NCI-H2227 treated with DMSO at 0.1 percent for 48 hours (cell line): ENCODE measurements around the gene LRRC3B.
"Not testable (repeated sequence)": the region's sequence is repeated elsewhere in the genome, so short reads cannot be mapped to it uniquely, and the experiment has no call there.

Experiments
- DNase-seq: peaks from one replicate; lab custom pipeline; 2025; lab: John Stamatoyannopoulos, UW

Gene LRRC3B, protein sequence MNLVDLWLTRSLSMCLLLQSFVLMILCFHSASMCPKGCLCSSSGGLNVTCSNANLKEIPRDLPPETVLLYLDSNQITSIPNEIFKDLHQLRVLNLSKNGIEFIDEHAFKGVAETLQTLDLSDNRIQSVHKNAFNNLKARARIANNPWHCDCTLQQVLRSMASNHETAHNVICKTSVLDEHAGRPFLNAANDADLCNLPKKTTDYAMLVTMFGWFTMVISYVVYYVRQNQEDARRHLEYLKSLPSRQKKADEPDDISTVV

DNA sequence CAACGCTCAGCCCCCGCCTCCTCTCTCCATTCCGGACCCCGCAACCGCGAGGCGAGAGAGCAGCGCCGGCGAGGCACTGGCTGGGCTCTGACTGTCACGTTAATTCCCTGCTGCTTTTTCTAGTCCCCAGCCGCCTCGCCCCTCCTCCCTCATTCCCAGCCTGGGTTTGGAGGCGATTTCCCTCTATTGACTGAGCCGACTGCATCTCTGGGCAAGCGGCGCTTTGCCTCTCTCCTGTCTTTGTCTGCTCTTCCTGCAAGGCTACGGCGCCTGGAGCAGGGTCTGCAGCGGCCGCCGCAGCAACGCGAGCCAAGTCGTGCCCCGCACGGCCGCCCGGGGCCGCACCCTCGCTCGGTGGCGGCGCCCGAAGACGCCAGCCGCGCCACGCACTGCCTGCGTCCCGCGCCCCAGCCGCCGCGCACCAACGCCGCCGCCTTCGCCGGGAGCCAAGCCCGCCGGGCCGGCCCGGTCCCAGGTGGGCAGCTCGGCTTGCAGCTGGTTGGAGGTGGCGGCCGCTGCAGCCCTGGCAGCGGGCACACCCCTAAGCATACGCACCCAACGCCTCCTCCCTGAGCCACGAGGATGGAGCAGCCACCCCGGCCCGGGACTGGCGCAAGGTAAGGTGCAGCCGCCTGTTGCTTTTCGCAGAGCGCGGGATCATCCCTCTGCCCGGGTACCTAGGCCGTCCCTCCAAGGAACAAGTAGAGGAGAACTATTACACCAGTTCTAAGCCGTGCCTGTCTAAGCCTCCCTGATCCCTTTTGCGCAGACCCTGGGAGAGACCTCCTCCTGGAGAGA, at the start of gene LRRC3B:
LRRC3B (plus strand) TSS at position 152 of the 798 bp plus-strand sequence. CDS start 86,901 bp downstream, outside the sequence.
- no peak for DNase-seq

DNA sequence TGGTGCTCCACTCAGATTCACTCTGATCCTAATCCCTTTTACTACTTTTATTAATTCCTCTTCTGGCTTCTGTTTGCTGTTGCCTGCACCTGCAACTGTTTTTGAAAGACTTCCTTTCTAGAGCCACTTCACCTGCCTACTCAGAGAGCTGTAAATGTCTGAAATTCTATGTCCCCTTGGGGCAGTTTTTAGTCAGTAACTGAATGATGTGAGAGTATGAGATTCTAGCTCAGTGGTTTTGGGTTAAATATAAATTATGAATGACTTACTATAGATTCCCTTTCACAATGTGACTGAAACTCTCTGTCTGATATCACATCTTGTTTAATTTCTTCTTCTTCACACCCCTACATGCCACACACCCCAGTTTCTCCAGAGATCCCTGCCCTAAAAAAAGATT, 47.8 kb upstream of the LRRC3B start:
- no peak for DNase-seq

DNA sequence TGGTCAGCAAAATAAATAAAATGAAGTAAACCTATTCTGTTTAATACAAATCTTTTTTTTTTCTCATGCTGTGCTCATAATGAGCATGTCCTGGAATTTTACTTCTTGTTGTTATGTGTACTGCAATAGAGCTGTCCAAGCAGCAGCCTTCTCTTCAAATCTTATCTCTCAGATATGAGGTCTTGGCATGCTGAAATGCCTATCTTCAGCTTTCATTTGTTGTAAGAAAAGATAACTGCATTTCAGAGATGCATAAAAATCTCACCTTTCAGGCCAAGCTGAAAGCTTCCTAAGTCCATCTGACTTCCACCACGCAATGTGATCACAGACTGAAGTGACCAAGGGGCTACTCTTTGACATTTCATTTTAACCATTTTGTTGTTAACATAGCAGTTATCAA, 43.5 kb upstream of the LRRC3B start:
- no peak for DNase-seq

DNA sequence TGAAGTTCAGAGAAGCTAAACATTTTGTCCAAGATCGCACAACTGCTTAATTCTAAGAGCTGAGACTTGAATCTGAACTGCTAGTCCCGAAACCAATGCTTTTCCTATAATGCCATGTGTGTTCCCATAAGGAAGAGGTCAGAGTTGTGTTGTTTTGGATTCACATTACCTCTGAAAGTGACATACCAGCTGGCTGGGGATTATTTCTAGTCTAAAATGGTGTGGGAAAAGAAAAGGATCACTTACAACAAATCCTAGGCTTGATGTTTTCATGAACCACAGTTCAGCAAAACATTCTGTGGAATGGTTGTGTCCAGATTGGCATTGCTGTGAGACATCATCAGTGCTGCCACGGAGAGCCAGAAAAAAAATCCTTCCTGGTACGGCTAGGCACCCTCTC, 35.0 kb upstream of the LRRC3B start:
- DNase-seq = no peak

DNA sequence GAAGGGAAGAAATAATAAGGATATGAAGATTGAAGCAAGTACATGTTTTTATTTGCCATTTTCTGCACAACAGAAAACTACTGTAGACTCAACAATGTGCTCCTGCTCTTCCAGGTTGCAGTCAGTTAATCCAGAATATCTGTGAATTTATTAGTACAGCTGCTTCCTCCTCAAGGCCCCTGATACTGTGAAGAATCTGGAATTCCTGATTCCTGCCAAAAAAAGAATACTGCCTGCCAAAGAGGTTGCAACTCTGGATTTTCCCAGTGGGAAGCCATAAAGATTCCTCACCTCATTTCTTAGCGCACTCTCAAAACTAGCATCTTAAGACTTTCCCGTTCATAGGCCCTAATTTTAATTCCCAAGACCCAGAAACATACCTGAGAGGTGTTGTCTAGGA, 33.6 kb upstream of the LRRC3B start:
- DNase-seq = no peak

DNA sequence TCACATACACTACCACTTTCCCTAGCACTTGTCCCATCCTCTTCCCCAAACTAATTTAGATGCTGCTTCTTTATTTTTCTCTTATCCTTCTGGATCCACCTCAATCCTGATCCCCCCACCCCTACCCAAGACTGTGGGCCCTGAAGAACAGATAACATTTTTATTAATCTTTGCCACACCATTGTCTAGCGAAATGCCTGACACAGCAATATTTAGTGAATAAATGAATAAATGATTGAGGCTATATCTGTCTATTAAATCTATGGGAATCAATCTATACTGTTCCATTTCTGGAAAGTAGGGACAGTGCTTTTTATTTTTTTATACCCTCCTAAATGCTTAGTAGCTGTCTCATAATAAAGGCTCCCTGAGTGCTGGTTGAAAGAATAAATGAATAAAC, 32.9 kb upstream of the LRRC3B start:
- DNase-seq = no peak

DNA sequence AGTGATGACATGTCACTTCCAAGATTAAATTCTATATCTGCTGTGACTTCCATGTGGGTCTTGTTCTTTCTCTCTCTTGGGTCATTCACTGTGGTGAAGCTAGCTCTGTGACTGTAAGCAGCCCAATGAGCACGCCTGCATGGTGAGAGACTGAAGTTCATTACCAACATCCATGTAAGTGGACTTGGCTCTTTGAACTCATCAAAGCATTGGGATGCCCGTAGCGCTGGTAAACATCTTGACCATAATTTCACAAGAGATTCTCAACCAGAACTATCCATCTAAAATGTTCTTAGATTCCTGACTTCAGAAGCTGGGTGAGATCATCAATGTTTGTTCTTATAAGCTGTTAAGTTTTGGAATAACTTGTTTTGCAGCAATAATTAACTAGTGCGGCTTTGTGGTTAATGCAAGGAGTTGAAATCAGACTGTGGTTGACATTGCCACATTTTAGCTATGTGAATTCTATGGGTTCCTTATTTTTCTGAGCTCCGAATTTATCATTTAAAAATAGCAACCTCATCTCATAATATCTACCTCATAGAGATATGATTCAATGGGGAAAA, 31.6 kb upstream of the LRRC3B start:
- no peak for DNase-seq

DNA sequence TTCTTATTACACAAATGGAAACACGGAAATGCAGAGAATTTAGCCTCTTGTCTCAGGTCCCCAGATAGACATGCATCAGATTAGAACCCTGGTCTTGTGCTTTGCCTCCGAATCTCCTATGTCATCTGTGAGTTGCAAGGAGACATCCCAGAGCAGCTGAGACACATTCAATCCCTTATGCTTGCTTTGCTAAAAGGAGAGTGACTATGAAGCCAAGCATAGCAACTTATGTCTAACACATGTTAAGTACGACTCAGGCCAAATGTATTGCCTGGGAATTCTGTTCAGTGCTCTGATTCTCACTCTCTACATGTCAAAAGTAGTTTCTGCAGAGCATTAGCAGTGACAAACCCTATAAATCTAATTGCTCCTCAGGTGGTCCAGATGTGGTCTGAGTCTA, 30.6 kb upstream of the LRRC3B start:
- no peak for DNase-seq

DNA sequence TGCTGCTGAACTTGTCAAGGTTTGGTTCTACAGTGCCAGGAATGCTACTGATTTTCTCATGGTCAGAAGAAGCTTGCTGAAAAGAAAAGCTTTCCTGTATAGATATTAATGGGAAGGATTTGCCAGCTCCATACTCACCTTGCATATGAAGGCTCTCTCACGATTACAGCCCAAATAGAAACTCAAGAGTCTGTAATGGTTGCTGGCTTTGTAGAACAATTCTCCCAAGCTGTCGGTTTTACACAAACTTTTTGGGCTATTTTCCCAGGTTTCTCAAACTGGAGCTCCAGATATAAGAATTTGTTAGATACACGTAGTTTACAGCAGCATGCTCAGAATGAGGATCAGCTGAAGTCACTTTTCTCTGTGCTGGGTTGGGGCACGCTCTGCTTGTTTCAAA, 30.1 kb upstream of the LRRC3B start:
- DNase-seq = no peak

DNA sequence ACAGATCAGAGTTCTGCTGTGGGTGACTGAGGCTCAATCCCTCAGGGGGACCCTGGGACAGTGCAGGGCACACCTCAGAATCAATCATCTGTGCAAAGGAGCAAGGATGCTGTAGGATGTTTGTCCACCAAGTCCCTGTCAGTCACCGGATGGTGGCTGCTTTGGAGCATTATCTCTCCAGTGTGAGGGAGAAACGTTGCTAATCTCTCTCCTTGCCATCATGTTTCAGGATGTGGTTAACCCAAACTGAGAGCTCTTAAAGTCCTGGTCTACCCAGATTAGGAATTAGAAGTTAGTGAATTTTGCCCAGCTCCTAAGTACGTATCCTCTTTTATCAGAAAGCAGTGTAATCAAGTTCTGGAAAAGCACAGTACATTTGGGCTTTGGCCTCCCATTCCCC, 26.2 kb upstream of the LRRC3B start:
- DNase-seq = no peak

DNA sequence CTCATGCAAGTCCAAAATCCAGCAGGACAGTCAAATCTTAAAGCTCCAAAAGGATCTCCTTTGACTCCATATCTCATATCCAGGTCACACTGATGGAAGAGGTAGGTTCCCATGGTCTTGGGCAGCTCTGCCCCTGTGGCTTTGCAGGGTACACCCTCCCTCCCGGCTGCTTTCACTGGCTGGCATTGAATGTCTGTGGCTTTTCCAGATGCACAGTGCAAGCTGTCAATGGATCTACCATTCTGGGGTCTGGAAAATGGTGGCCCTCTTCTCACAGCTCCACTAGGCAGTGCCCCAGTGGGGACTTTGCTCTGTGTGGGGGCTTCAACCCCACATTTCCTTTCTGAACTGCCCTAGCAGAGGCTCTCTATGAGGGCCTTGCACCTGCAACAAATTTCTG, 19.3 kb upstream of the LRRC3B start:
- not testable (repeated sequence) for DNase-seq

DNA sequence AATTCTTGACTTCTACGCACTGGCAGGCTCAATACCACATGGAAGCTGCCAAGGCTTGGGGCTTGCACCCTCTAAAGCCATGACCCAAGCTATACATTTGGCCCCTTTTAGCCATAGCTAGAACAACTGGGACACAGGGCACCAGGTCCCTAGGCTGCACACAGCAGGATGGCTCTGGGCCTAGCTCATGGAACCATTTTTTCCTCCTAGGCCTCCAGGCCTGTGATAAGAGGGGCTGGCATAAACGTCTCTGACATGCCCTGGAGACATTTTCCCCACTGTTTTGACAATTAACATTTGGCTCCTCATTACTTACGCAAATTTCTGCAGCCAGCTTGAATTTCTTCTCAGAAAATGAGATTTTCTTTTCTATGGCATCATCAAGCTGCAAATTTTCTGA, 18.8 kb upstream of the LRRC3B start:
- not testable (repeated sequence) for DNase-seq

DNA sequence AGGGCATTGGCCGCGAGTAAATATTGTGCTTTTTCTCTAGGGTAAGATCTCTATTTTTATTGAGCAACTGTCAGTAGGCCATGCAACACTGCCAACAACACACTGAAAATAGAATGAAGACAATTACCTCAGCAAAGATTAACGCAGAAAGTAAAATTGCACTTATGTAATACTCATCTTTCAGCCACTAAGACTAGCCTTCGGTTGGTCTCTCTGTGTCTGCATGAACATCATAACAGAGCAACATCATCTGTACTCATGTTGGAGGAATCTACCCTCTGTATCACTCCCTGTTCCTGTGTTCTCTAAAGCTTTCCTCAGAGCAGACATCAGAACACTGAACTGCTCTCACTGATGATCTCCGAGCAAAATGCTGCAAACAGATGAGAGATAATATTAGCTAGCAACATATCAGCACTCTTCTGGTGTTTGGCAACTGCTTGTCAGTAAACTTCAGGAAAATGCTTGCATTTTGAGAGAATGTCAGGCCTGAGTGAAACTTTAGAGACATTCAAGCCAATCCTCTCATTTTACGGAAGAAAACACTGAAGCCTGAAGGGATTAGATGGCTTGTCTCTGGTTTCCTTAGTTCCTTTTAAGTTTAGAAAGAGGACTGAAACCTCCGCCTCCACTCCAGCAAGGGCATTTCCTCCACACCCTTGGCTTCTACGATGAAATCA, 8.4 kb upstream of the LRRC3B start:
- no peak for DNase-seq

DNA sequence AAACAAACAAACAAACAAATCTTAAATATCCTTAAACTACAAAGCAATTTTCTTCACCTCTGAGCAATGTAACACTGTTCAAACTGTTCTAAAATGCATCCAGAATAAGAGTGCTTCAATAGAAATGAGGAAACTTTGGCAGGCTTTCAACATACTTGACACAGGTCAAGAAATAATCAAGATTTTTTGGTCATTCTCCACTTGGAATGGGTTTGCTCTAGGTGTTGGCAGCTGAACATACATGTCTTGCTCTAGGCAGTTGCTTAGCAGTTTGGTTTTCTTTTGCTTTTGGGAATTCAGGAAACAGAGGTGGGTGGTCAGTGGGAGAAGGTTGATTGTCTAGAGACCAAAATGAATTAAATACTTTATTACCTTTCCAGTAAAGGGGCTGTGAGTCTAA, 1.4 kb upstream of the LRRC3B start:
- no peak for DNase-seq

DNA sequence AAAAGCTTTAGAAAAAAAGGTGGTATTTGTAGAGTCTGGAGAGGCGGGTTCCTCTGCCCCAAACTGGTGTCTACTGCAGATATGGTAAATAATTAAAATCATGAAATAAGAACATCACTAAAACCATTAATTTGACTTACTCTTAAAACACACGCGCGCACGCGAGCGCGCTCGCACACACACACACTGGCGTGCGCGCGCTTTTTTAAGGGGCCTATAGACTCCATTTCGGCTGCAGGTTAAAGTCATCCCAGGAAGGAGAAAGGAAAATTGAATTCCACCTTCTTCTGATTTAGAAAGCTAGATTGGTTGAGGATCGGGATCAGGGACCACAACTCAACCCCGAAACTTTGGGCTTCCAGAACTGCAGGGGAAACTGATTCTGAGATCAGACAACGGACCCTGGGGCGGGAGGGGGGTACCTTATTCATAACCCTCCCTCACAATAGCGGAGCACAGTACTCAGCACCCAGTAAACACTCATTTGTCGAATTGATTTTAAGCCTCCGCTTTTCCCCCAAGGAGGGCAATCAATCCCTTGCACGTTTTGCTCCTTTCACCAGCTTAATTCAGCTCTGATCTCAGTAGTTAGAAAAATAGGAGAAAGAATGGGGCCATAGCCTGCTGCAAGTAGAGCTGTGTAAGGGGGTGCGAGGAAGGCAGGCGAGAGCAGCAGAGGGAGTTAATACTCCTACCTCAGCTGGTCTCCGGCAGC, 509 bp upstream of the LRRC3B start:
- no peak for DNase-seq

DNA sequence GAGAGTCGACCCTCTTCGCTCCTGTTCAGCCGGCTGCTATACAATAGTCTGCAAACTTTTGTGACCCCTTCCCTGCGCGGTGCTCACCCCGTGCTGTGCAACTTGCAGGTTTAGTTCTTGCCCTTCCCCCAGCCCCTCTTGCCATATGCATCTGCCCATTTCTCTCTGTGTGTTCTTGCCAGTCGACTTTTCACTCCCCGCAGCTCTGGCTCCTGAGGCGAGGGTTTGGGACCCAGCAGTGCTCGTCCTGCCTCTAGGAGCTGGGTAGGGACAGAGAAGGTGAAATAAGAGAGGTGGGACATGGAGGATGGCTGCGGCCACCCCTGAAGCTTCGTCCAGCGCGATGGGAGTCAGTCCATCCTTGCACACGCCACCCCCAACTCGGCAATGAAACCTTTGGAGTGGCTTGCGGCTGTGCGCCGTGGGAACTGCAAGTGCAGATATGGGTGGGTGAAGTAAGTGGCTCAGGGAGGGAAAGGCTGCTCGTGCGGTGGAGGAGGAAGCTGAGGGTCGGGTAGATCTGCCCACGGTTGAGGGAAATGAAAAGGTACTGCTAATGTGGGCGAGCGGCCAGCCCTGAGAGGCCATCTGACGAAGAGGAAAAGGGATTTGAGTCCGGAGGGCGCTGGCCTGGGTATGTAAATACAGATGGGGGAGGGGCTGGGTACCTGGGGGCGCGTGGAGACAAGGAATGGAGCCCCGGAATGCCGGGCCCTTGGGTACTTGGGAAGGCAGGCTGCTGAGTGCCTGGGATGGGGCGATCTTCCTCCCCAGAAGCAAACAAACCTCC, 1.0 kb downstream of the LRRC3B start:
- DNase-seq = no peak

DNA sequence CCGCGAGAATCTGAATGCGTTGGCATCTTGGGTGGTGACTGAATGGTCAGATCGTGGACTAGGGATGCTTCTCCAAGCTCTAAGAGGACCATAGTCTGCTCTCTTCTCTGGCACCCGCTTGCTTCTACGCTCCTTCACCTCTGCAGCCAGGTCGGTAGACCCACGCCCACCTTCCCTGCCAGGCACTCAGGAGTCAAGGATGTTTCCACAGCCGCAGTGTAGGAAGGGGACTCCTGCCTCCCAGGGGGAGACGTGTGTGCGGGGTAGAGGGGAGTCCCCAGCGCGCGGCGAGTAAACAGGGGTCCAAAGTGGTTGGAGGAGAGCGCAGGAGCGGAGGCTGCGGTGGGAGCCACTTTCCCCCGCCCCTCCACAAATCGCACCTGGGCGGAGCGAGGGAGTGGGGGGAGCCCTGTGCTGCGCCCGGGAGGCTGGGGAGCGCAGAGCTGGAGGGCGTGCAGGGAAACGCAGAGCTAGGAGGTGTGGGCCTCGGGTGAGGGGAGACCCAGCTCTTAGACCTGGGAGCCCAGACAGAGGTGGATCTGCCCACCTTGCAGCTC, 1.7 kb downstream of the LRRC3B start:
- DNase-seq = no peak

DNA sequence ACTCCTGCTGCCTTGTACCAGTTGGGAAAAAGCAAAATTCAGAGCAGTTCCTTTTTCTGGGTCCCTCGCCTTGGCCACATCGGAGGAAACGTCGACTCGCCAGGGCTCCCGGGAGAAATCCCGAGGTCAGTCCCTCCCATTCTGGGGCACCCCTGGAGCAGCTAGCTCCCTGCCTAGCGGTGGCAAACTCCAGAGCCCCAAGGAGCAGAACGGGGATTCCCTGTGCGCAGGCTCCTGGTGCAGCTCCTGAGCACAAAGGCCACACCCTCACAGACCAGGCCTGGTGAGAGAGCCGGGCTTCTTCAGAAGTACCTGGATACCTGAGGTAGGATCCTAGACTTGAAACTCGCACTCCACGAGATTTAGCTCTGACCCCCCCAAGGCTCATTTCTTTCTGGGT, 2.6 kb downstream of the LRRC3B start:
- no peak for DNase-seq

DNA sequence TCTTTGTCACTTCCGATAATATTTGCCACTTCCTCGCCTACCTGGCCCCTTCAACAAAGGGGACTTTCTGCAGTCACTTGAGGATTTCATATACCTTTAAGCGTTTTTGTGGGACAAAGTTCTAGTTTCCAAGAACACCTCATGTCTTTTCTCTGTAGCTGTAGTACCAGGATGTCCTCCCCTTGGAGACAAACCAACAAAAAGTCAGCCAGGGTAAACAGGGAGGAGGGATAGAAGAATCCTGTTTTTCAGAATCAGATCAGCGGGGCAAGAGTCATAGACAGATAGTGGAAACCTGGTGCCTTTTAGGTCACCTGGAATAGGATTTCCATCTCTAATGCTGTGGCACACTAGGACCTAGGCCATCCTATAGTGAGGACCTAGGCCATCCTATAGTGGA, 4.5 kb downstream of the LRRC3B start:
- DNase-seq = no peak

DNA sequence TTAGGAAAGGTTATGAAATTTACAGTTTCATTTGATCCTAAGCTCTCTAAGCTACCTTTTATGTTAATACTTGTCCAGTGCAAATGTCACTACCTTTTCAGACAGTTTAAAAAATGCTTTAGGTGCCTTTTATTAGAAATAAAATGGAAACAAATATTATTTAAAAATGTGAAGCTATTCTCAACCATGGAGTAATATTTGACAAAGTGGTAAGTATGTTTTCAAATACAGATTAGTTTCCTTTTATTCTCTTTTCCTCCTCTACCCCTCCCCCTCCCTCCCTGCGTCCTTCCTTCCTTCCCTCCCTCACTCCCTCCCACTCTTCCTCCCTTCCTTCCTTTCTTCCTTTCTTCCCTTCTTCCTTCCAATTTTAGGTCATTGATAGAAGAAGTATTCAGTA, 6.3 kb downstream of the LRRC3B start:
- no peak for DNase-seq
